IMR-90 (cell line): Measurements from ENCODE around the gene FNDC3B. TPM values are rescaled to one million over a fixed set of nuclear protein-coding genes. Genes with fewer than 3 reads are reported as not detected.

Source experiments
- ATAC-seq: fragments of 200-7000 bp; cut with Tn5 transposase; 2 replicates; pipeline ENCODE4 v1.9.1; 2020; ENCODE audit warnings: low read depth, mild to moderate bottlenecking, moderate library complexity
- BruUV-seq: library from RNA; stranded (reverse); fragments of 400-500 nt; replicated peaks from 2 replicates; lab custom pipeline; 2021; lab: Mats Ljungman, UMichigan
- CTCF ChIA-PET: fragments of 300-600 bp; formaldehyde crosslinking; extraction: SDS; loops from one replicate; lab custom pipeline; 2021; ENCODE audit warnings: antibody characterized with exemption; lab: Yijun Ruan, JAX
- POLR2A ChIA-PET: fragments of 300-600 bp; sonication (Branson Sonifier 250); formaldehyde crosslinking; loops from one replicate; lab custom pipeline; 2022; ENCODE audit warnings: antibody characterized with exemption; ENCODE audit not compliant: unreplicated experiment; lab: Charles Lee
- DNase-seq: peaks from one replicate; pipeline ENCODE4 v3.0.0; 2013
- H2AFZ ChIP-seq: replicated peaks from 2 replicates; pipeline ENCODE3; 2013; ENCODE audit warnings: low read length, mild to moderate bottlenecking; ENCODE audit not compliant: poor library complexity
- H2AK5ac ChIP-seq: 2 replicates; pipeline ENCODE4 v1.6.1; 2013; ENCODE audit warnings: low read depth, low read length, inconsistent platforms
- H2AK9ac ChIP-seq: replicated peaks from 2 replicates; pipeline ENCODE3; 2013; ENCODE audit warnings: mild to moderate bottlenecking, low read depth, low read length, moderate library complexity; ENCODE audit not compliant: poor library complexity
- H2BK120ac ChIP-seq: 2 replicates; pipeline ENCODE4 v1.6.1; 2013; ENCODE audit warnings: low read depth, low read length, inconsistent platforms
- H2BK15ac ChIP-seq: 3 replicates; pipeline ENCODE4 v1.6.1; 2013; ENCODE audit warnings: low read depth, low read length, inconsistent platforms
- H2BK20ac ChIP-seq: 2 replicates; pipeline ENCODE4 v1.6.1; 2013; ENCODE audit warnings: low read depth, mild to moderate bottlenecking, inconsistent platforms, low read length, moderate library complexity
- H2BK5ac ChIP-seq: 2 replicates; pipeline ENCODE4 v1.6.1; 2013; ENCODE audit warnings: mild to moderate bottlenecking, low read depth, low read length, inconsistent platforms; ENCODE audit not compliant: poor library complexity, severe bottlenecking
- H3K14ac ChIP-seq: replicated peaks from 2 replicates; pipeline ENCODE4 v1.6.1; 2013; ENCODE audit warnings: low read depth, low read length, inconsistent platforms
- H3K18ac ChIP-seq: 2 replicates; pipeline ENCODE4 v1.6.1; 2013; ENCODE audit warnings: low read depth, low read length, control low read depth
- H3K23ac ChIP-seq: 2 replicates; pipeline ENCODE4 v1.6.1; 2013; ENCODE audit warnings: low read depth, low read length, inconsistent platforms
- H3K27ac ChIP-seq: 2 replicates; pipeline ENCODE4 v1.5.1; 2013; ENCODE audit warnings: mild to moderate bottlenecking, control low read depth, low read length; ENCODE audit not compliant: insufficient read depth
- H3K27me3 ChIP-seq: 2 replicates; pipeline ENCODE4 v1.6.1; 2013; ENCODE audit warnings: low read length; ENCODE audit not compliant: control insufficient read depth, insufficient read depth
- H3K36me3 ChIP-seq: 2 replicates; pipeline ENCODE4 v1.6.1; 2013; ENCODE audit warnings: low read length, mixed read lengths; ENCODE audit not compliant: control insufficient read depth, insufficient read depth
- H3K4ac ChIP-seq: 2 replicates; pipeline ENCODE4 v1.6.1; 2013; ENCODE audit warnings: low read depth, low read length, inconsistent platforms
- H3K4me1 ChIP-seq: 2 replicates; pipeline ENCODE4 v1.6.1; 2013; ENCODE audit warnings: low read length, mixed read lengths; ENCODE audit not compliant: control insufficient read depth, insufficient read depth
- H3K4me2 ChIP-seq: 2 replicates; pipeline ENCODE4 v1.6.1; 2013; ENCODE audit warnings: low read depth, mild to moderate bottlenecking, control low read depth, low read length, moderate library complexity
- H3K4me3 ChIP-seq: 2 replicates; pipeline ENCODE4 v1.5.1; 2013; ENCODE audit warnings: low read depth, mild to moderate bottlenecking, control low read depth, low read length, moderate library complexity; ENCODE audit not compliant: insufficient read depth
- H3K56ac ChIP-seq: 2 replicates; pipeline ENCODE4 v1.6.1; 2013; ENCODE audit warnings: low read length, inconsistent platforms; ENCODE audit not compliant: insufficient read depth; ENCODE audit errors: extremely low read depth
- H3K79me1 ChIP-seq, 2 experiments: 2 replicates each; pipeline ENCODE4 v1.6.1; 2013; ENCODE audit warnings: low read length in 2 of 2, inconsistent platforms in 1 of 2, low read depth in 1 of 2
- H3K9ac ChIP-seq: 2 replicates; pipeline ENCODE4 v1.6.1; 2013; ENCODE audit warnings: low read depth, low read length, control low read depth
- H3K9me1 ChIP-seq: 2 replicates; pipeline ENCODE4 v1.6.1; 2013; ENCODE audit warnings: low read length, inconsistent platforms; ENCODE audit not compliant: insufficient read depth
- H3K9me3 ChIP-seq: 2 replicates; pipeline ENCODE4 v1.6.1; 2013; ENCODE audit warnings: low read length; ENCODE audit not compliant: control insufficient read depth, insufficient read depth
- H4K20me1 ChIP-seq: 2 replicates; pipeline ENCODE4 v1.6.1; 2013; ENCODE audit warnings: low read length, inconsistent platforms; ENCODE audit not compliant: insufficient read depth
- H4K5ac ChIP-seq: 2 replicates; pipeline ENCODE4 v1.6.1; 2013; ENCODE audit warnings: mild to moderate bottlenecking, low read depth, low read length, control low read depth
- H4K8ac ChIP-seq, 2 experiments: 2 replicates each; pipeline ENCODE4 v1.6.1; 2013; ENCODE audit warnings: low read depth in 2 of 2, low read length in 2 of 2, control low read depth in 1 of 2, inconsistent platforms in 1 of 2
- H4K91ac ChIP-seq: 2 replicates; pipeline ENCODE4 v1.6.1; 2013; ENCODE audit warnings: low read depth, low read length, inconsistent platforms; ENCODE audit not compliant: insufficient read depth
- BHLHE40 ChIP-seq: fragments of 150-350 bp; IDR thresholded peaks from 2 replicates; pipeline ENCODE4 v1.6.1; 2016; ENCODE audit warnings: mild to moderate bottlenecking, low read depth, low read length
- CTCF ChIP-seq: conservative IDR thresholded peaks from 2 replicates; pipeline ENCODE4 v1.5.1; 2012; ENCODE audit warnings: mild to moderate bottlenecking, low read depth, low read length, improper control_type of control experiment
- NFE2L2 ChIP-seq: fragments of 150-350 bp; IDR thresholded peaks from 2 replicates; pipeline ENCODE4 v1.6.1; 2016; ENCODE audit warnings: low read depth, mild to moderate bottlenecking, low read length
- RAD21 ChIP-seq: IDR thresholded peaks from 2 replicates; pipeline ENCODE4 v1.6.1; 2012; ENCODE audit warnings: low read length, improper control_type of control experiment
- RCOR1 ChIP-seq: IDR thresholded peaks from 2 replicates; pipeline ENCODE4 v1.6.1; 2012; ENCODE audit warnings: mild to moderate bottlenecking, low read length, improper control_type of control experiment; ENCODE audit not compliant: insufficient replicate concordance
- SMC3 ChIP-seq: fragments of 150-350 bp; IDR thresholded peaks from 2 replicates; pipeline ENCODE4 v1.6.1; 2016; ENCODE audit warnings: low read depth, mild to moderate bottlenecking, antibody characterized with exemption, low read length, moderate library complexity
- WGBS, 2 experiments: methylation state at CpG; one replicate each; pipeline versions ENCODE4 v1.1.5 to v1.1.7; 2013; ENCODE audit warnings: missing lambda C conversion rate in 2 of 2; ENCODE audit not compliant: insufficient read length in 1 of 2; ENCODE audit errors: extremely low coverage in 2 of 2; 5-methylcytosine and 5-hydroxymethylcytosine counted together
- dilution Hi-C: fragments of 300-500 bp; cut with HindIII; formaldehyde crosslinking; loops from one replicate; pipeline ENCODE4 v1.14.3; 2018; ENCODE audit warnings: low sequenced_read_pairs; ENCODE audit not compliant: unreplicated experiment
- in situ Hi-C: fragments of 300-500 bp; cut with MboI; formaldehyde crosslinking; loops from 3 replicates; pipeline ENCODE4 v1.14.3; 2019; ENCODE audit warnings: low sequenced_read_pairs, inconsistent platforms, mixed read lengths
- intact Hi-C: fragments of 100-400 bp; cut with micrococcal nuclease; formaldehyde crosslinking; loops from 2 replicates; pipeline ENCODE4 v1.10.0; 2022
- polyA plus RNA-seq, 3 experiments: library from polyadenylated mRNA; depleted of rRNA; stranded (reverse); fragments of >200 nt; gene quantifications; 2 replicates each; pipeline ENCODE4 v1.2.3, GENCODE V29; 2012; ENCODE audit warnings: low replicate concordance in 1 of 3
- total RNA-seq: library from RNA; depleted of rRNA; stranded (reverse); fragments of >200 nt; gene quantifications from 2 replicates; pipeline ENCODE4 v1.2.3, GENCODE V29; 2012

Gene FNDC3B
- total and polyA plus RNA-seq, 2 of the 4 experiments (the other 2 are of a cell fraction): 23.9 to 150 TPM

- Histone ChIP-seq H2BK5ac (no peak overlapping the region), H2AFZ (no peak overlapping the region), H2AK5ac (no peak overlapping the region), H2BK15ac (no peak overlapping the region), H3K9ac (no peak overlapping the region), H4K91ac (no peak overlapping the region), H2BK120ac (no peak overlapping the region), H3K14ac (no peak overlapping the region), H4K20me1 (peaks cover 6% of the 10 kb centered on the region; the same call in 1 of the 2 replicates), H3K9me3 (no peaks in the 10 kb centered on the region), H2BK20ac (no peak overlapping the region), H4K8ac (no peak overlapping the region), H3K27me3 (no peaks in the 10 kb centered on the region), H3K79me1 (peaks cover 5 to 8% of the 10 kb centered on the region in 2 experiments; a peak in 3 of 4 replicates), H3K9me1 (peaks cover 4% of the 10 kb centered on the region; the same call in 1 of the 2 replicates), H3K56ac (no peak overlapping the region), H3K18ac (no peak overlapping the region), H3K4me3 (no peak overlapping the region), H3K4ac (no peak overlapping the region), H3K4me2 (no peak overlapping the region), H3K27ac (no peak overlapping the region), H4K5ac (no peak overlapping the region), H3K36me3 (peaks cover 12% of the 10 kb centered on the region), H2AK9ac (no peak overlapping the region), H3K4me1 (no peaks in the 10 kb centered on the region), H3K23ac (no peak overlapping the region)
- ATAC-seq (no peak), DNase-seq (no peak)
- BruUV-seq: no TSS peak
- POLR2A ChIA-PET: no interaction called here
- no peak for TF ChIP-seq BHLHE40
- no peak for TF ChIP-seq CTCF
- no peak for TF ChIP-seq RAD21
- TF ChIP-seq SMC3: no peak
- TF ChIP-seq NFE2L2: no peak
- no peak for TF ChIP-seq RCOR1
- intact Hi-C loops (no loop called here), dilution Hi-C loops (no loop called here), in situ Hi-C loops (no loop called here)
- WGBS, 2 experiments: no CpG with 5 or more reads among the region's 2 CpGs
- CTCF ChIA-PET: no interaction called here
Measured at GRCh38 chr3:172402090-172402489, 362.7 kb downstream of the FNDC3B start.
